Neuron (in vitro differentiated cells): Measurements from ENCODE around the gene PLEKHG7.

Experiments used
- H2AFZ ChIP-seq: one replicate; pipeline ENCODE4 v1.6.1; 2013; ENCODE audit warnings: low read depth, mild to moderate bottlenecking, inconsistent platforms, low read length, moderate library complexity
- H3K27me3 ChIP-seq: one replicate; pipeline ENCODE4 v1.6.1; 2013; ENCODE audit warnings: low read length; ENCODE audit not compliant: insufficient read depth
- H3K36me3 ChIP-seq: one replicate; pipeline ENCODE4 v1.6.1; 2013; ENCODE audit warnings: low read length; ENCODE audit not compliant: insufficient read depth
- H3K4me1 ChIP-seq: one replicate; pipeline ENCODE4 v1.6.1; 2013; ENCODE audit warnings: low read length; ENCODE audit not compliant: insufficient read depth
- H3K4me3 ChIP-seq: 2 replicates; pipeline ENCODE4 v1.5.1; 2013; ENCODE audit warnings: mild to moderate bottlenecking, low read length, moderate library complexity
- H3K9me3 ChIP-seq: one replicate; pipeline ENCODE4 v1.6.1; 2013; ENCODE audit warnings: low read length

PLEKHG7 gene

GRCh38 chr12:92719674-92720073, 16.9 kb downstream of the PLEKHG7 start:
- no peak overlapping the region for H3K4me3 ChIP-seq
- no peaks in the 10 kb centered on the region for H3K9me3 ChIP-seq
- peaks cover 3% of the 10 kb centered on the region for H3K4me1 ChIP-seq
- no peaks in the 10 kb centered on the region for H3K27me3 ChIP-seq
- H3K36me3 ChIP-seq = no peaks in the 10 kb centered on the region
- no peak overlapping the region for H2AFZ ChIP-seq

- Histone ChIP-seq H3K9me3 (no peaks in the 10 kb centered on the region), H3K36me3 (no peaks in the 10 kb centered on the region), H2AFZ (no peak overlapping the region), H3K27me3 (no peaks in the 10 kb centered on the region), H3K4me3 (no peak overlapping the region), H3K4me1 (peaks cover 3% of the 10 kb centered on the region)
These were observed 18.3 kb downstream of the PLEKHG7 start for GRCh38 chr12:92721130-92721529.

GRCh38 chr12:92721656-92722055, 18.9 kb downstream of the PLEKHG7 start:
- Histone ChIP-seq H3K9me3 (no peaks in the 10 kb centered on the region), H3K4me3 (no peak overlapping the region), H3K36me3 (no peaks in the 10 kb centered on the region), H2AFZ (no peak overlapping the region), H3K4me1 (peaks cover 2% of the 10 kb centered on the region), H3K27me3 (no peaks in the 10 kb centered on the region)

- H3K36me3 ChIP-seq = no peaks in the 10 kb centered on the region
- H2AFZ ChIP-seq = no peak overlapping the region
- no peak overlapping the region for H3K4me3 ChIP-seq
- H3K27me3 ChIP-seq = no peaks in the 10 kb centered on the region
- no peaks in the 10 kb centered on the region for H3K4me1 ChIP-seq
- no peaks in the 10 kb centered on the region for H3K9me3 ChIP-seq
These were observed 20.1 kb downstream of the PLEKHG7 start for GRCh38 chr12:92722897-92723296.

GRCh38 chr12:92726850-92727249, 24.1 kb downstream of the PLEKHG7 start:
- H3K4me1 ChIP-seq = no peaks in the 10 kb centered on the region
- H2AFZ ChIP-seq = no peak overlapping the region
- no peaks in the 10 kb centered on the region for H3K36me3 ChIP-seq
- no peaks in the 10 kb centered on the region for H3K9me3 ChIP-seq
- H3K27me3 ChIP-seq = no peaks in the 10 kb centered on the region
- no peak overlapping the region for H3K4me3 ChIP-seq

- H3K4me1 ChIP-seq = no peaks in the 10 kb centered on the region
- H3K36me3 ChIP-seq = no peaks in the 10 kb centered on the region
- H2AFZ ChIP-seq = no peak overlapping the region
- no peaks in the 10 kb centered on the region for H3K9me3 ChIP-seq
- H3K27me3 ChIP-seq = no peaks in the 10 kb centered on the region
- H3K4me3 ChIP-seq = no peak overlapping the region
These were observed 27.1 kb downstream of the PLEKHG7 start for GRCh38 chr12:92729773-92730305.

GRCh38 chr12:92730758-92731157, 28.0 kb downstream of the PLEKHG7 start:
- no peaks in the 10 kb centered on the region for H3K36me3 ChIP-seq
- H3K9me3 ChIP-seq = no peaks in the 10 kb centered on the region
- H3K4me3 ChIP-seq = no peak overlapping the region
- H2AFZ ChIP-seq = no peak overlapping the region
- H3K4me1 ChIP-seq = no peaks in the 10 kb centered on the region
- H3K27me3 ChIP-seq = no peaks in the 10 kb centered on the region

- H3K9me3 ChIP-seq = no peaks in the 10 kb centered on the region
- H3K36me3 ChIP-seq = no peaks in the 10 kb centered on the region
- H2AFZ ChIP-seq = no peak overlapping the region
- no peaks in the 10 kb centered on the region for H3K27me3 ChIP-seq
- no peak overlapping the region for H3K4me3 ChIP-seq
- no peaks in the 10 kb centered on the region for H3K4me1 ChIP-seq
These were observed 29.4 kb downstream of the PLEKHG7 start for GRCh38 chr12:92732216-92732615.

GRCh38 chr12:92732716-92733115, 29.9 kb downstream of the PLEKHG7 start:
- H3K9me3 ChIP-seq = no peaks in the 10 kb centered on the region
- H3K4me1 ChIP-seq = no peaks in the 10 kb centered on the region

GRCh38 chr12:92733181-92733580, 30.4 kb downstream of the PLEKHG7 start:
- no peaks in the 10 kb centered on the region for H3K36me3 ChIP-seq
- H3K9me3 ChIP-seq = no peaks in the 10 kb centered on the region
- no peak overlapping the region for H3K4me3 ChIP-seq
- no peaks in the 10 kb centered on the region for H3K27me3 ChIP-seq
- H3K4me1 ChIP-seq = no peaks in the 10 kb centered on the region
- H2AFZ ChIP-seq = no peak overlapping the region

More at GRCh38 chr12:92732716-92733115, 29.9 kb downstream of the PLEKHG7 start:
- H2AFZ ChIP-seq = no peak overlapping the region
- H3K4me3 ChIP-seq = no peak overlapping the region
- no peaks in the 10 kb centered on the region for H3K36me3 ChIP-seq
- H3K27me3 ChIP-seq = no peaks in the 10 kb centered on the region

- Histone ChIP-seq H3K27me3 (no peaks in the 10 kb centered on the region), H3K4me3 (no peak overlapping the region), H2AFZ (no peak overlapping the region), H3K36me3 (no peaks in the 10 kb centered on the region), H3K4me1 (no peaks in the 10 kb centered on the region), H3K9me3 (no peaks in the 10 kb centered on the region)
These were observed 30.9 kb downstream of the PLEKHG7 start for GRCh38 chr12:92733661-92734060.

- no peaks in the 10 kb centered on the region for H3K27me3 ChIP-seq
- H2AFZ ChIP-seq = no peak overlapping the region
- H3K36me3 ChIP-seq = no peaks in the 10 kb centered on the region
- no peaks in the 10 kb centered on the region for H3K4me1 ChIP-seq
- no peak overlapping the region for H3K4me3 ChIP-seq
- no peaks in the 10 kb centered on the region for H3K9me3 ChIP-seq
These were observed 32.4 kb downstream of the PLEKHG7 start for GRCh38 chr12:92735131-92735721.

- no peaks in the 10 kb centered on the region for H3K27me3 ChIP-seq
- H3K9me3 ChIP-seq = no peaks in the 10 kb centered on the region
- no peak overlapping the region for H2AFZ ChIP-seq
- no peaks in the 10 kb centered on the region for H3K36me3 ChIP-seq
- H3K4me1 ChIP-seq = no peaks in the 10 kb centered on the region
- H3K4me3 ChIP-seq = no peak overlapping the region
These were observed 33.8 kb downstream of the PLEKHG7 start for GRCh38 chr12:92736605-92737004.
